Mesothelial cell of epicardium (in vitro differentiated cells): ENCODE measurements around the gene HOXA4. TPM values are rescaled to one million over a fixed set of nuclear protein-coding genes. Genes with fewer than 3 reads are reported as not detected.
A peak's percentile ranks its signal among the peaks of the same experiment; 100 is the strongest.

Source experiments
- DNase-seq, 2 experiments: peaks; one replicate each; pipeline ENCODE4 v3.0.0; 2021; ENCODE audit warnings: low spot score in 2 of 2; ENCODE audit not compliant: unreplicated experiment in 2 of 2
- H3K27ac Mint-ChIP-seq: 2 replicates; pipeline ENCODE4 v1.8.0; 2021; ENCODE audit warnings: mixed read lengths
- H3K27me3 Mint-ChIP-seq: 2 replicates; pipeline ENCODE4 v1.8.0; 2021; ENCODE audit warnings: low read depth, mixed read lengths
- H3K36me3 Mint-ChIP-seq: 2 replicates; pipeline ENCODE4 v1.8.0; 2021; ENCODE audit warnings: mixed read lengths
- H3K4me1 Mint-ChIP-seq: 2 replicates; pipeline ENCODE4 v1.8.0; 2021; ENCODE audit warnings: mixed read lengths
- H3K4me3 Mint-ChIP-seq: 2 replicates; pipeline ENCODE4 v1.8.0; 2021; ENCODE audit warnings: mild to moderate bottlenecking, moderate library complexity, mixed read lengths
- H3K9me3 Mint-ChIP-seq: 2 replicates; pipeline ENCODE4 v1.8.0; 2021; ENCODE audit warnings: mixed read lengths
- total RNA-seq: library from RNA; stranded (reverse); gene quantifications from 3 replicates; pipeline ENCODE4 v1.2.1, GENCODE V29; 2021
- TF ChIP-seq, protein P1 (sequence below): fragments of 200-600 bp; sonication (generic); IDR thresholded peaks from one replicate; pipeline ENCODE4 v1.5.0; 2021; ENCODE audit warnings: antibody characterized with exemption; ENCODE audit not compliant: unreplicated experiment

The HOXA4 gene
- total RNA-seq, 1 donor from 2014 or later = 55.9 TPM

GRCh38 chr7:27121684-27122076 lies 8.9 kb downstream of the HOXA4 start:
- Mint-ChIP-seq H3K36me3 (peaks cover 29% of the 10 kb centered on the region), H3K4me1 (peaks cover 97% of the 10 kb centered on the region), H3K27me3 (no peaks in the 10 kb centered on the region), H3K27ac (peak overlapping the region; percentile 100), H3K4me3 (peak overlapping the region; percentile 88), H3K9me3 (no peaks in the 10 kb centered on the region)
- no peak for DNase-seq
- TF ChIP-seq, protein P1, sequence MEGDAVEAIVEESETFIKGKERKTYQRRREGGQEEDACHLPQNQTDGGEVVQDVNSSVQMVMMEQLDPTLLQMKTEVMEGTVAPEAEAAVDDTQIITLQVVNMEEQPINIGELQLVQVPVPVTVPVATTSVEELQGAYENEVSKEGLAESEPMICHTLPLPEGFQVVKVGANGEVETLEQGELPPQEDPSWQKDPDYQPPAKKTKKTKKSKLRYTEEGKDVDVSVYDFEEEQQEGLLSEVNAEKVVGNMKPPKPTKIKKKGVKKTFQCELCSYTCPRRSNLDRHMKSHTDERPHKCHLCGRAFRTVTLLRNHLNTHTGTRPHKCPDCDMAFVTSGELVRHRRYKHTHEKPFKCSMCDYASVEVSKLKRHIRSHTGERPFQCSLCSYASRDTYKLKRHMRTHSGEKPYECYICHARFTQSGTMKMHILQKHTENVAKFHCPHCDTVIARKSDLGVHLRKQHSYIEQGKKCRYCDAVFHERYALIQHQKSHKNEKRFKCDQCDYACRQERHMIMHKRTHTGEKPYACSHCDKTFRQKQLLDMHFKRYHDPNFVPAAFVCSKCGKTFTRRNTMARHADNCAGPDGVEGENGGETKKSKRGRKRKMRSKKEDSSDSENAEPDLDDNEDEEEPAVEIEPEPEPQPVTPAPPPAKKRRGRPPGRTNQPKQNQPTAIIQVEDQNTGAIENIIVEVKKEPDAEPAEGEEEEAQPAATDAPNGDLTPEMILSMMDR = no peak

DNA sequence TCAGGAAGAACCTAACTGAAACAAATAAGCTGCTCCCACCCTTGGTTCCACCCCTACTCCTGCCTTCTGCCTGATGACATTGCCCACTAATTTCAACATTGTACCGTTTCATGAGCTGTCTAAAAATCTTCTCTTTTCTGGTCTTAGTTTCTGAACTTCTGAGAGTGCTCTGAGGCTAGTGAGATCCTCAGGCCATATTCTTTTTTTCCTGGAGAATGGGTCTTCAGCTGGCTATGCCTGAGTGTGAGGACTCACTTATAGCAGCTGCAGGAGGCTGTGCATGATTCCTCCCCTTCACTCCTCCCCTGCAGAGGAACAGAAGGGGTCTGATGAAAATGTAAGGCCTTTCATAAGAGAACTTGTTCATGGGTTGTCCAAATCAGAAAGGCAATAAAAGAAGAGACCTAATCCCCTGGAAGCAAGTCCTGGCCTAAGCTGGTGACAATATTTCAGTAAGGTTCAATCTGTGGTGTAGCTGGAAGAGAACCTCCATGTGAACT lies 11.1 kb downstream of the HOXA4 start:
- Mint-ChIP-seq H3K27ac (peak overlapping the region; percentile 100), H3K36me3 (peaks cover 42% of the 10 kb centered on the region)

DNA sequence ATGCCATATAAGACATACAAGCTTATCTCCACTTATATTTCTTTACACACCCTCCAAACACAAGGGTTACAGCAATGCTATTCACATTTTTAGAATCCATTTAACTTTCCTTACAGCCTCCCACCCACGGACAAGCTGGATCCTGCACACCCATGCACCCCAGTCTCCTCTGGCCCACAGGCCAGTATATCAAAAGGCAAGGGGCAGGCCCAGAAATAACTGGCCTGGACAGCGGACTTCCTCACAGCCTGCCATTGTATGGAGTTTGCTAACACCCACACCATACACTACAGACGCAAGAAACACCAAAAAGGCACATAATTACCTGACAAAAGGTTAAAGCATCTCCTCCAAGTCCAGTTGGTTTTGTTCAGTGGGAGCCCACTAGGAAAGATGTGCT lies 12.0 kb downstream of the HOXA4 start:
- TF ChIP-seq, protein P1 = no peak
- H3K9me3 Mint-ChIP-seq = no peaks in the 10 kb centered on the region
- peaks cover 73% of the 10 kb centered on the region for H3K4me1 Mint-ChIP-seq
- H3K27ac Mint-ChIP-seq = peak overlapping the region; percentile 100
- no peaks in the 10 kb centered on the region for H3K27me3 Mint-ChIP-seq
- H3K36me3 Mint-ChIP-seq = peaks cover 36% of the 10 kb centered on the region
- peak in 1 of 2 experiments; percentile 44 for DNase-seq
- peak overlapping the region; percentile 88 for H3K4me3 Mint-ChIP-seq

More for the DNA sequence above, 11.1 kb downstream of the HOXA4 start:
- Mint-ChIP-seq H3K4me3 (peak overlapping the region; percentile 88), H3K27me3 (no peaks in the 10 kb centered on the region), H3K4me1 (peaks cover 79% of the 10 kb centered on the region), H3K9me3 (no peaks in the 10 kb centered on the region)
- peak in 1 of 2 experiments; percentile 30 for DNase-seq
- TF ChIP-seq, protein P1 = no peak

DNA sequence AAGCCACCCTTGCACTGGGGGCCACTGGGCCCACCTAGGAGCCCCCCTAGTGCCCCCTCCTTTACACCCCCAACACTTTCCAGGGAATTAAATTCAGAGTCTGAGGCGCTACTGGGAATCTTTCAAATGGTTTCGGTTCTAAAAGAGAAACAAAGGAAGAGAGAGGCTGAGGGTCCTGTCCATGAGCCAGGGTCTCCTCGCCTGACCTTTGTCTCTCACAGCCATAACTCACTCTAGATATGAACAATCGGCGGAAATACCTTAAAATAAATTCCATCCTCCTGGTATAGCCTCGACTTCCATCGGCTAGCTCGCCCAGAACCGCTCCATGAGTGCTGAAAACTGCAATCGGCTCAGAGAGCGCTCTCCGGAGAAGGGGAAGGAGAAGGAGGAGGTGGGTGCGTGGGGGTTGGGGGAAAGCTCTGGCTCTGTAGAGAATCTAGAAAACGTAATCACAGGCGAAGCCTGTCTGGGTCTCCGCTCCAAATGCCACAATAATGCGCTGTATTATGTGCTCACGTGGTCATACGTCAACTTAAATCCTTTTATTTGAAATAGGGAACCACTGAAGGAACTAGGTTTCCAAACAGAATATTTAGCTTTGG lies 12.6 kb downstream of the HOXA4 start:
- Mint-ChIP-seq H3K9me3 (no peaks in the 10 kb centered on the region), H3K36me3 (peaks cover 33% of the 10 kb centered on the region), H3K4me3 (peak overlapping the region; percentile 88), H3K4me1 (peaks cover 67% of the 10 kb centered on the region), H3K27me3 (no peaks in the 10 kb centered on the region), H3K27ac (peak overlapping the region; percentile 100)
- TF ChIP-seq, protein P1 = no peak
- peak in 1 of 2 experiments; percentile 60 for DNase-seq

DNA sequence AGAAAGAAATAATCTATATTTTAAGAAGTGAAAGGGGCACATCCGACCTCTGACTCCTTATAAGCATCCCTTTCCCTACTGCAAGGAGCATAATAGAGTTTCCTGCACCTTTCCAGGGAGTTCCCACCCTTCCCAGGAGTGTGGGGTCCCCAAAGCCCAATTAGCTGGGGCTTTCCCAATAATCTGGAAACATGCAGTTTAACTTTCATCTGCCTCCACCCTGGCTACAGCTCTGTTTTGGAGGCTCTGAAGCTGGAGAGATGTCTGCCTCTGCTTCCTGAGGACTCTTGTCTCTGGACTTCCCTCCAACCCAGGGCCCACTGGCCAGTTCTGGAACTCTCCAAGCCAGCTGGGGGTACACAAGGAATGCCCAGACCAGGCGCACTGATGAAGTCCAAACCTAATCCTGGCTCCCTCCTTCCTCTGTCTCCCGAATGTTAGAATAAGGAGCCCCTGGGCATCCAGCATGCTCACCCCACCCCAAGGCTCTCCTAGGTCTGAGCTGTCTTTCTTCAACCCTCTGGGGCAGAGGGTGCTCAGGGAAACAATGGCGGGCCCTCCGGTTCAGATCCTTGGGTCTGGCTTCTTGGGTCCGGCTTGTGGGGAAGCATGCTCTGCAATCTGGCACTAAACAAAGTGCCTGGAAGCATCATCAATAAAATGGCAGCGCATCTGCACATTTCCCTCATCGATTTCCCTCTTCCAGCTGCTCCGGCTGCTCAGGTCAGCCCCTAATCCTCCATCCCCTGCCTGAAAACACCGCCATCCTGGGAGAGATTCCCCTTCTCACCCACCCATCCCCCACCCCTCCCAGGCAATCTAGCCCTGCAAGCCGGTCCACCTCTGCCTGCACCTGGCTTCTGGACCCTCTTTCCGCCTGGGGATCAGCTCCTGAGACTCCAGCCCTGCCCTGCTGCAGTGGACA lies 13.3 kb downstream of the HOXA4 start:
- H3K27me3 Mint-ChIP-seq = no peaks in the 10 kb centered on the region
- no peaks in the 10 kb centered on the region for H3K9me3 Mint-ChIP-seq
- DNase-seq = peak in 1 of 2 experiments; percentile 53
- peaks cover 27% of the 10 kb centered on the region for H3K36me3 Mint-ChIP-seq
- TF ChIP-seq, protein P1 = no peak
- H3K27ac Mint-ChIP-seq = peak overlapping the region; percentile 100
- peak overlapping the region; percentile 88 for H3K4me3 Mint-ChIP-seq
- peaks cover 59% of the 10 kb centered on the region for H3K4me1 Mint-ChIP-seq
